HG03159 (cell line): ENCODE data around the gene MALRD1.

Experiments used
- ATAC-seq: cut with Tn5 transposase; IDR thresholded peaks from one replicate; pipeline ENCODE4 v1.9.1; 2021; ENCODE audit warnings: mild to moderate bottlenecking, moderate library complexity; ENCODE audit not compliant: unreplicated experiment

Gene MALRD1

DNA sequence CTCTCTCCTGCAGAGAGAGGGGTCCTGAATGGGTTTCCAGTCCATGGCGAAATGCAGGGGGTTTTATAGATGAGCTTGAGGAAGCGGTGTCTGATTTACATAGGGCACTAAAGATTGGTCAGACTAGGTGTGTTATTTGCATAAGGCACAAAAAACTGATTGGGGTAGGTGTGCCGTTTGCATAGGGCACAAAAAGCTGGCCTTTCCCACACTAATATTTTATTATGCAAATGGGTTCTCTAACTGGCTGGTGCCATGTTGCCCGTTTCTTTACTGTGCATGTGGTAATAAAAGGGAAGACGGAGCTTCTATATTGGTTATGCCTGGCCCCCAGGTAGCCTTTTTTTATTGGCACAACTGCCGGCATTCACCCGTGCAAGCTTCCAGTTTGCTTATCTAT, 50.2 kb downstream of the MALRD1 start:
- ATAC-seq = no peak

DNA sequence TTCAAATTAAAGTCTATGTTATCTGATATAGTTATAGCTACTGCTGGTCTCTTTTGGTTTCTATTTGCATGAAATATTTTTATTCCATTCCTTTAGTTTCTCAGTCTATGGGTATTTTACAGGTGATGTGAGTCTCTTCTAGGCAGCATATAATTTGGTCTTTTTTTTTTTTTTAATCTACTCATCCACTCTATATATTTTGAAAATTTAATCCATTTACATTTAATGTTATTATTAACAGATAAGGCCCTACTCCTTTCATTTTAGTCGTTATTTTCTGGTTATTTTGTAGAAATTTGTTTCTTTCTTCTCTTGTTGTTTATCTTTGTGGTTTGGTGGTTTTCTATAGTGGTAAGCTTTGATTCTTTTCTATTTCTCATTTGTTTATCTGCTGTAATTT, 58.8 kb downstream of the MALRD1 start:
- ATAC-seq = no peak

DNA sequence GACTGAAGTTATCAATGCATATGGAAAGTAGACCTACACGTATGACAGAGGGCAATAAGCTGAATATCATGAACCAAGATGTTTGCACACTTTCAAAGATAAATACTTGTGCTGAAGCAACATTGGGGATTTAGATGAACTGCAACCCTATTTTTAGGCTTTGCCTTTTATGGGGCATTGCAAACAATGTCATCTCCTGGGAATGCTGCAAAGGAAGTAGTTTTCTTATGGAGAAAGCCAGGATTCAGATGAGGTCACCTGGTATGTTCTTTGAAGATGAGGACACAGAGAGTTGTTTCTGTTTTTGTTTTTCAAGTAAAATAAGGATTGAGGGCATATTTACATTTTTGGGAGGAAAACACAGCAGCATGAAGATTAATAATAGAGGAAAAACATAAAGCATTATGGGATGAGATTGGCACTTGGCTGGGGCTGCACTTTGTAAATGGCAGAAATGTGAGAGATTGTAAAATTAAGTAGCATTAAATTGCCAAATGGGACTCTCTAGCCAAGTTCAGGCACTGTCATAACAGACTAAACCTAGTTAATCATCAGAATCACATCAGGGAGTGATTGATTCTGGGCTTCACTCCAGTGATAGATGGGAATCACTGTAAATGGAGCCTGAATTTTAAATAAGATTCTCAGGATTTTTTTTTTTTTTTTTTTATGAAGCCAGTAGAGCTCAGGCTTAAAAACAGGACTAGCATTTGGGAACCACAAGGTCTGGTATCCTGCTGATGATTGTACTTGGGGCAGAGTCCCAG, 63.1 kb downstream of the MALRD1 start:
- no peak for ATAC-seq

DNA sequence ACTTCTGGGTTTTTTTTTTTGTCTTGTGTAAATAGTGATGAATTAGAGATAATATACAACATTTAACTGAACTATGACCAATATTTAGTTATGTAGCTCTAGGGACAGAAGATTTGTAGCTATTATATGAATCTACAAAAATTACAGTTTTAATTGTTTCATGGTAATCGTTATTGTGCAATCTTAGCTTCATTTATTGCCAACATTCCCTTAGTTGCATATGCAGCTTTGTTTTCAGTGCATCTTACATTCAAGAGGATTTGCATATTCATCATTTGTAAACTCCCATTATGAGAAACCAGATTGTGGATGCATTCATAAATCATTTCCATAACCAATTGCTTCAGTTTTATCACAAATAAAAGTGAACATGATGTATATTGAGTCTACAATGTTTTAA, 68.8 kb downstream of the MALRD1 start:
- ATAC-seq = no peak

DNA sequence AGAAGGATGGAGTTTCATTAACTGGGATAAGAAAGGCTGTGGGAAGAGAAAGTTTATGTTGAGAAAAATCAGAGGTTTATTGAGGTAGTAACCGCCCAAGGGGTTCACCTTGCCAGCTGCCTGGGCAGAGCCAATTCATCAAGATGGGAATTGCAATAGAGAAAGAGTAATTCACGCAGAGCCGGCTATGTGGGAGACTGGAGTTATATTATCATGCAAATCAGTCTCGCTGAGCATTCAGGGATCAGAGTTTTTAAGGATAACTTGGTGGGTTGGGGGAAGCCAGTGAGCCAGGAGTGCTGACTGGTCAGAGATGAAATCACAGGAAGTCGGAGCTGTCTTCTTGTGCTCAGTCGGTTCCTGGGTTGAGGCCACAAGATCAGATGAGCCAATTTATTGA, 70.6 kb downstream of the MALRD1 start:
- ATAC-seq = no peak

DNA sequence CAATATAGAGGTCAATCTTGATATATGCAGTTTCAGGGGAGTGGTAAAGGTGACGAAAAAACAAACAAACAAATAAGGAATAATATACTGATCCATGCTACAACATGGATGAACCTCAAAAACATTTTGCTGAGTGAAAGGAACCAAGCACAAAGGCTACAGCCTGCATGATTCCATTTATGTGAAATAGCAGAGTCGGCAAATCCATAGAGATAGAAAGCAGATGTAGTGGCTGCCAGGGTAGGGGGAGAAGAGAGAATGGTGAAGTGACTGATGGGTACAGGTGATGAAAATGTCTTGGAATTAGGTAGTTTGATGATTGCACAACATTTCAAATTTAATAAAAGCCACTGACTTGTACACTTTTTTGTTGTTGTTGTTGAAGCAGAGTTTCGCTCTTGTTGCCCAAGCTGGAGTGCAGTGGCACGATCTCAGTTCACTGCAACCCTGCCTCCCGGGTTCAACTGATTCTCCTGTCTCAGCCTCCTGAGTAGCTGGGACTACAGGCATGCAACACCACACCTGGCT, 71.8 kb downstream of the MALRD1 start:
- no peak for ATAC-seq

DNA sequence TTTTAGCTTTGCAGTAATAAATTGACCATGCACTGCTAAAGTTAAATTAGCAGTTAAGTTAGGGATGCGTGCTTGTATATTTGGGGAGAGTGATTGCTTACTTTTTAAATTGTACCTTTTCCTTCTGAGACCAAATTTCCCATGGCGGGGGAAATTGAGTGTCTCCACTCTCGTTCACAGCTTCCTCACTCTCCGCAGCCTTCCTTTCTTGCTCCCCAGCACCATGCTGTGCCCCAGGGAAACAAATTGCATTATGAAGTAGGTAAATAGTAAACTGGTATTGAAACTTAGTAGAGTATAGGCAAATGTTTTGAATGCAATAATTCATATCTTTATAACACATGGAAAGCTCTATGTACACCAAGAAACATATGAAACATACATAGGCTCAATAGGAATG, 85.4 kb downstream of the MALRD1 start:
- ATAC-seq = no peak

DNA sequence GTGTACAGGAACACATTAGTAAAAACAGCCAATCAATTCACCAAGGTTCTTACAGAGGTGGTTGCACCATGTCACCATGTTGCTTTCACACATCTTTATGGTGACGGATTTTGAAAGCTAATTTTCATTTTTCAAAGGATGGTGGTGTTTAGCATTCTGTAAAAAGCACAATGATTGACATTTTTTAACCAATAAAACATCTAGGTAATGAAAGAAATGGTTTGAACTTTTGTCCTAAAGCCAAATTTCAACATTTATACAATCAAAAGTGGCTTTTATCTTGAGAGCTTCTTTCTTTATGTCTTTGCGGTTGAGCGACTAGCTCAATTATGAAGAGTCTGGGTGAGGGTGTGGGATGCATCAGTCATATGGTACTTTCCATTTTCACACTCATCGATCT, 94.4 kb downstream of the MALRD1 start:
- ATAC-seq = no peak

DNA sequence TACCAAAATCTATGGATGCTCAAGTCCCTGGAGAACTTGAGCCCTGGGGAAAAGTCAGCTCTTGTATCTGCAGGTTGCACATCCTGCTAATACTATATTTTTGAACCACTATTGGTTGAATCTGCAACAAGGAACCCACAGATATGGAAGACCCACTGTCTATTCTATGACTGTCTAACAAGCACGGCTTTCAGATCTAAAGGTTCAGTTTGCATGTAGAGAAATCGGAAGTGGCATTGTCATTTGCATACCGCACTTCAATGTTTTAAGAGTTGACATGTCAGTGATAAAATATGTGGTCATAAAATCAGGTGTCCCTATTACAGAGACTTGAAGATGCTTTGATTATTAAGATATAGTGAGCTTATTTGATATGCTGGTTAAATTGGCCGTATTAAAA, 95.6 kb downstream of the MALRD1 start:
- ATAC-seq = no peak

DNA sequence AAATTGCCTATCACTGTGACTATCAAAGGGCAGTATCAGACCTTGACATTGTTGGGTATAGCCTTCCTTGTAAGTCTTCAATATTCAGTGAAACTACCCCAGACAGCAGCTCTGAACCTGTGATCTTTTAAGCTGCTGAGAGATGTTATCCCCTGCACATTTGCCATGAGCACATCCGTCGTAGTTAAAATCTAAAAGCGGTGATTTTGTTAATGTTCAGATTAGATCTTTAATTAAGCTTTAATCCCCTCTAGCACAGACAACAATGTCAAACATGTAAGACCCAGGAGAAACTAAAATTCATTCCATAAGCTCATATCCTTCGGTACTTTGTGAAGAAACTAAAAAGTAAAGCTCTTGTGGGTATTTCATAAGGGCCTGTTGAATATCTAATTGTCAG, 105.8 kb downstream of the MALRD1 start:
- ATAC-seq = no peak

DNA sequence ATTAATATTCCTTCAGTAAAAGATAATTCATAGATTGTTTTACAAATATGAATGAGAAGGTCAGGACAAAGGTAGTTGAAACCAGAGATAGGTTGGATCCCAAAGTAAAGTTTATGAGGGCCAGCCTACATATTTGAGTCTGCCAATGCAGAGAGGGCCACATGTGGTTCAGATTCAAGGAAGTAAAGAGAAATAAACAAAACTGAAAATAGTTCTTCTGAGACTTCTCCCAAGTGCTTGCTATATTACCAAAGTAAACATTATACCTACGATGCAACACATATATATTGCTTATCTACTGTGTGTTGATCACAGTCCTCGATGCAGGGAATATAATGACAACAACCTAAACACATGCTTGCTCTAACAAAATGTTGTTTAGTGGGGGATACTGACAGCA, 109.8 kb downstream of the MALRD1 start:
- ATAC-seq = no peak

DNA sequence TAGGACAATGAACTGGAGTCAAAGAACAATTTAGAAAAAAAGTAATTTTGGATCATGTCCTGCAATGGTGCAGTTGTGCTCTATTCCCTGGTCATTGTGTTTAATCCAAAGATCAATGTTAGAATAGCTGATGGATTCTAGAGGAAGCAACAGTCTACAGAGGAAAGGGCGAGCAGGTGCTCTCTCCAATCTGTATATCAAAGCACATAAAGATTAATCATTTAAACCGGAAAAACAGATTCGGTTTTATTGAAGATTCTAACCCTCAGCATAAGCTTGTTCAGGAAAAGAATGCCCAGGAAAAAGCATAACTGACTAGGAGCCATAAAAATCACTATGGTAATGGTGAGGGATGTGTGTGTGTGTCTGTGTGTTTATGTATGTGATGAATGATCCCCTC, 110.3 kb downstream of the MALRD1 start:
- no peak for ATAC-seq

DNA sequence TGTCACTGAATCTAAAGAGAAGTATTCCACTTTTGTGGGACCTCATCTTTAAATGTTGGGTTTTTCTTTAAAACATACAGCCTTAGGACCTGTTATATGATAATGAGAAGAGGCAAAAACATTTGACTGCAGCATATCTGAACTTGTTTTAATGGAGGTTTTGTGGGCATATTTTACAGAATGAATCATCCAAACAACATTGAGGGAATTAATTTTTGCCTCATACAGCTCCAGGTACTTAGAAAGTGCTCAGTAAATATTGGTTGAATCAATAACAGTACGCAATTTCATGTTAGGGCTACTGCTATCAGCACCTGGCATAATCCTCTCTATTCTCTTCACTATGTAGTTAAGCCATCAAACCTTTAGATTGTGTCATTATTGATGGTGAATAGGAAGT, 115.9 kb downstream of the MALRD1 start:
- no peak for ATAC-seq

DNA sequence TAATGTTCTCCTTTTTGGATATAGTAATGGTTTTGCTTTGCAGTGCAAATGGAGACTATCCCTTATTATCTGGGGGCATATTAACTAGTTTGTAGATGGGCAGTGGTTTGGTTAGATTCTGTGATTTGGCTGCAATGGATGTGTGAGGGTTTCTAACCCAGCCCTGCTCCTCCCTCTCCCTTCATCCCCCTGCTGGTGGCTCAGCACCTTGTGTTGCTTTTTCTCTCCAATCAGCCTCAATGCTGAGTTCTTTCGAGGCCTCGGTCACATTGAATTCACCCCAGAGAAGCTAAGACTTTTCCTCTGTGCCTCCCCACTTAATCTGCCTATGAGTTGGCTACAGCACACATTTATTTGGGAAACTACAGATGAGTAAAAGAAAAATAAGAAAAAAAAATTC, 120.0 kb downstream of the MALRD1 start:
- no peak for ATAC-seq

DNA sequence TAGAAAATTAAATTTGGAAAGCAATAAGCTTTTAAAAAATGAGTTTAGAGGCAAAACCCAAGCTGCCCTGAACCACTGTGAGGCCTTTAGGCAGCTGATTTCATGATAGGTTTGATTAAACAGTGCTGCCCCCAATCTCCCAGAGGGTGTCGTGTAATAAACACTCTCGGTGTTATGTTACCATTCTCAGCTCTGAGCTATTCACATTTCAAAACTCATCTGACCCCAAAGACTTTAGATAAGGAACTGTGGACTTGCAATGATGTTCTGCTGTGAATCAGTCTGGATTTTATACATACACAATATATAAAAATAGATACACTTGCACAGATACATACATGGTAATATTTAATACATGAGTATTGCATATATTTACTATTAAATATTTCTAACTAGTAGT, 120.4 kb downstream of the MALRD1 start:
- ATAC-seq = no peak

DNA sequence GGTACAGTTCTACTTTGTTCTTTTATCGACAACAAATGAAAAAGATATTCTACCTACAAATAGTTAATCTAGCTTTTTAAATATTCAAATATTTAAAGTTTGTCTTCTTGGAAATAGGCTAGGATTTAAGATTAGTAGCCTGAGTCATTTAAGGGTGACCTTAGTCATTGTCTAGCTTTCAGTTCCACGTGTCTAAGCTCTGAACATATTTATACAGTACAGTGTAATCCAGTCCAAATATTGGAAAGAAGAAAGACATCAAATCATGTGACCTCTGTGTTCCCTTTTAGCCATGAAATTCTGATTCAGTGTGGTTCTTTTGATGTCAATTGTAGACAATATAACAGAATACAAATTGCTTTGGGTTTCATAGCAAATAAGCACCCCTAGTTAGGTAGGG, 121.1 kb downstream of the MALRD1 start:
- ATAC-seq = no peak

DNA sequence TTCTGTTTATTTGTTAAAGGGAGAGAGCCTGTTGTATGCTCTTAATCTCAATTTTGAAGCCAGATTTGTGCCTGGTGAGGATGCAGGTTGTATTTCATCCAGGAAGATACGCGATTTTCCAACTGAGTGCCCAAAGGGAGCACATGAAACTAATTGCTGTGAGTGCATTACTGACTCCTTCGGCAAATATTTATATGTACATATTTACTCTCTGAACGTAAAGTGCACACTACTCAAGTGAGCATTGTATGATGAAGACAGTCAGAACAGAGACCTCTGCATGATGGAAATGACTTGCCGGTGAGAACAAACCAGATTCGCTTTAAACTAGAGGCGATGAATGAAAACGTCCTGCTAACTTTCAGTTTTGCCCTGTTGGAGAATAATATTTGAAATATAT, 130.1 kb downstream of the MALRD1 start:
- ATAC-seq = no peak

DNA sequence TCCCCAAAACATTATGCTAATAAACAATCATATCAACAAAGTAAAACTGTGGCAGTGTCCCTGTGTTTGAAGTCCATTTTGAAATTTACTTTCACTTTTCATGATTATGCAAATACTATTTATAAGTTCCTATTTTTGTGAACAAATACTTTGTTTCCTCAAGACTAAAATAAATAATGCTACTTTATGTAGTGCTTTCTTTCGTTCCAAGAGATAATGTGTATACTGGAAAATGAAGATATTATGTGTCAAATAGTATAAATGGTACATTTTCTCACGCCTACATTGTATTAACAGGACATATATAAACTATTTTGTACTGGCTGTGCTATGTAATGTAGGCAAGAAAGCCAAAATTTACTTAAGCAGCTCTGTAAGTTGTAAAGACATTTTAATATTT, 136.3 kb downstream of the MALRD1 start:
- ATAC-seq = no peak

DNA sequence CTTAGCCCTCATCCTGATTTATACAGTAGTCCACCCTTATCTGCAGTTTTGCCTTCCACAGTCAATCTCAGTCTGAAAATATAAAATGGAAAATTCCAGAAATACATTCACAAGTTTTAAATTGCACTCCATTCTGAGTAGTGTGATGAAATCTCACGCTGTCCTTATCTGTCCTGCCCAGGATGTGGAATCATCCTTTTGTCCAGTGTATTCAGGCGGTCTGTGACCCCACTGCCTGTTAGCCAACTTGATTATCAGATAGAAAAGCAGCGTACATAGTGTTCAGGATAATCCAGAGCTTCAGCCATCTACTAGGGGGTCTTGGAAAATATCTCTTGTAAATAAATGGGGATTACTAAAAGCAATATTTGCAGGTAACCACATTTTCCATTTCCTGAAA, 146.3 kb downstream of the MALRD1 start:
- no peak for ATAC-seq

DNA sequence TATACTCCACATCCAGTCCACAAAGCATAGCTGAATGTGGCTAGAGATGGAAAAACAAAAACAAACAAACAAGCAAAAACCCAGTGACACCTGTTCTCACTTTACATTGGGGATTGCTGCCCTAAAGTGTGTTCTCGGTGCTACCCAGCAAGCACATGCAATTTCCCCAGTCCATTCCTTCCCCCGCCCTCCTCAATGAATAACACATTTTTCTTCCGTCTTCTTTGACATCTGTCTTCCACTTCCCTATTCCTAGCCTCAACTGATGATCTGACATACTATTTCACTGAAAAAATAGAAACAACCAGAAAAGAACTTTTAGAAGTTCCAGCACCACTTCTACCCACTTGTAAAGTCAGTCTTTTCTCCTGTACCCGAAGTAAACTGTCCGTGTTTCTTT, 147.1 kb downstream of the MALRD1 start:
- ATAC-seq = no peak

DNA sequence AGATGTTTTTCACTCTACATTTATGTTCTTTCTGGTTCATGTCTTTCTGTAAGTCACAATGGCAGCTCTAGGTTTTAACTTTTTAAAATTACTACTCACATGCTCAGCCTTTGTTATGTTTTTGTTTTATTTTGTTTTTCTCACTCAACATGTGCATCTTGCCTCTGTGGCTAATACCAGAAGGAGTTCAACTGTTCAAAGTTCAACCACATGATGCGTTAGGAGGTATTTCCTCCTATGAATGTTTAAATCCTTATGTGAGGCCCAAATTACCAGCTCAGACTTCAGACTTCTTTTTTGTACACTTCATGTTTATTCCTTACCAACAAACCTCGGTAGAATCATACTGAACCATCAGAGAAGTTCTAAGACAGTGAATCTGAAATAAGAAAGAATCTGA, 151.6 kb downstream of the MALRD1 start:
- no peak for ATAC-seq

DNA sequence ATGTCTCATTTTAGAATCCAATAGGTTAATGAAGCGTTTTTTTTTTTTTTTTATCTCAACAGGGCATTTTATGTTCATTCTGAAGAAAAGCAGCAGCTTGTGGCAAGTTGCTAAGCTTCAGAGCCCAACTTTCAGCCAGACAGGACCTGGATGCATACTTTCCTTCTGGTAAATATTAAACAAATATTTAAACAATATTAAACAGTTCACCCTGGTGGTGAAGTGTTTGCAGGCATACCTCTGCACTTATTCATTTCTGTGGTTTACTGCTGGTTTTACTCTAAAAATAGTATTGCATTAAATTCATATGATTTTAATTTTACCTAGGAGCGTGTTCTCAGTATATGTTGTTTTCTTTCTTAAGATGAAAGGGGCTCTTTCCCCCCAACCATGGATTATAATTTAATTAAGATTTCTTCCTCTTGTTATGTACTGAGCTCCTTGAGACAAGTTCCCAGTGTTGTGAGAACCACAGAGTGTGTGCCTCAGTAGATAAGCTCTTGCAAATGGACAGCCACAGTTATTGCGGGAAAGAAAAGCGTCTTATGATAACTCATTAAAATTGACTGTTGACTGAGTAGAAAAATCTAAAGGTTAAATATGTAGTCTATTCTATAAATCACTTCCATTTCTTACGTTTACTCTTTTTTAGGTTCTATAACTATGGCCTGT, 155.8 kb downstream of the MALRD1 start:
- no peak for ATAC-seq

DNA sequence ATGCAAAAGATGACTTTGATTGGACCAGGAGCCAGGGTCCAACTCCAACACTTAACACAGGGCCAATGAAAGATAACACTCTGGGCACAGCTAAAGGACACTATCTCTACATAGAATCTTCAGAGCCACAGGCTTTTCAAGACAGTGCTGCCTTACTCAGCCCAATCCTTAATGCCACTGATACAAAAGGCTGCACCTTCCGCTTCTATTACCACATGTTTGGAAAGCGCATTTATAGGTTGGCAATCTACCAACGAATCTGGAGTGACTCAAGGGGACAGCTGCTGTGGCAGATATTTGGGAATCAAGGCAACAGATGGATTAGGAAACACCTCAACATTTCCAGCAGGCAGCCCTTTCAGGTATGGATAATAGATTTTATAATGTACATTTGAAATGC, 160.7 kb downstream of the MALRD1 start:
- no peak for ATAC-seq
